ENCODE data around the gene ATP5PO.
"Not testable (repeated sequence)": the region's sequence is repeated elsewhere in the genome, so short reads cannot be mapped to it uniquely, and the experiment has no call there.

Gene ATP5PO

DNA sequence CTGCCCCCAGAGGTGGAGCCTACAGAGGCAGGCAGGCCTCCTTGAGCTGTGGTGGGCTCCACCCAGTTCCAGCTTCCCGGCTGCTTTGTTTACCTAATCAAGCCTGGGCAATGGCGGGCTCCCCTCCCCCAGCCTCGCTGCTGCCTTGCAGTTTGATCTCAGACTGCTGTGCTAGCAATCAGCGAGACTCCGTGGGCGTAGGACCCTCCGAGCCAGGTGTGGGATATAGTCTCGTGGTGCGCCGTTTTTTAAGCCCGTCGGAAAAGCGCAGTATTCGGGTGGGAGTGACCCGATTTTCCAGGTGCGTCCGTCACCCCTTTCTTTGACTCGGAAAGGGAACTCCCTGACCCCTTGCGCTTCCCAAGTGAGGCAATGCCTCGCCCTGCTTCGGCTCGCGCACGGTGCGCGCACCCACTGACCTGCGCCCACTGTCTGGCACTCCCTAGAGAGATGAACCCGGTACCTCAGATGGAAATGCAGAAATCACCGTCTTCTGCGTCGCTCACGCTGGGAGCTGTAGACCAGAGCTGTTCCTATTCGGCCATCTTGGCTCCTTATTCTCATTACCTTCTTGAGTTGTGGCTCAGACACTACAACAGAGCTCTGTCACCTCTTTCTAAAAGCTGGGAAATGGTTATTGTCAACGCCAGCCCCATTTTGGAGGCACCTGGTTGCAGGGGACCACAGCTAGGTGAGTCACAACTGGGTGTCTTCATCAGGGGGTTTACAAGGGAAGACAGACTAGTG, 15.6 kb upstream of the ATP5PO start:
- H3K4me1 Mint-ChIP-seq, ATAC-seq, H3K27me3 Mint-ChIP-seq, H3K9me3 Mint-ChIP-seq, H3K36me3 Mint-ChIP-seq: not testable (repeated sequence)
- H3K27ac Mint-ChIP-seq: peak overlapping the region; percentile 85
- peak overlapping the region; percentile 77 for H3K4me3 Mint-ChIP-seq

- not testable (repeated sequence) for H3K27me3 Mint-ChIP-seq, H3K4me3 Mint-ChIP-seq, ATAC-seq, H3K9me3 Mint-ChIP-seq, H3K36me3 Mint-ChIP-seq, H3K4me1 Mint-ChIP-seq, H3K27ac Mint-ChIP-seq
Measured at GRCh38 chr21:33926248-33926647, 10.6 kb upstream of the ATP5PO start.

- no peaks in the 10 kb centered on the region for H3K36me3 Mint-ChIP-seq
- no peaks in the 10 kb centered on the region for H3K9me3 Mint-ChIP-seq
- no peaks in the 10 kb centered on the region for H3K4me1 Mint-ChIP-seq
- no peak for ATAC-seq
- no peak overlapping the region for H3K4me3 Mint-ChIP-seq
- H3K27ac Mint-ChIP-seq: no peak overlapping the region
- H3K27me3 Mint-ChIP-seq: no peaks in the 10 kb centered on the region
Measured at GRCh38 chr21:33924766-33925100, 9.1 kb upstream of the ATP5PO start.

DNA sequence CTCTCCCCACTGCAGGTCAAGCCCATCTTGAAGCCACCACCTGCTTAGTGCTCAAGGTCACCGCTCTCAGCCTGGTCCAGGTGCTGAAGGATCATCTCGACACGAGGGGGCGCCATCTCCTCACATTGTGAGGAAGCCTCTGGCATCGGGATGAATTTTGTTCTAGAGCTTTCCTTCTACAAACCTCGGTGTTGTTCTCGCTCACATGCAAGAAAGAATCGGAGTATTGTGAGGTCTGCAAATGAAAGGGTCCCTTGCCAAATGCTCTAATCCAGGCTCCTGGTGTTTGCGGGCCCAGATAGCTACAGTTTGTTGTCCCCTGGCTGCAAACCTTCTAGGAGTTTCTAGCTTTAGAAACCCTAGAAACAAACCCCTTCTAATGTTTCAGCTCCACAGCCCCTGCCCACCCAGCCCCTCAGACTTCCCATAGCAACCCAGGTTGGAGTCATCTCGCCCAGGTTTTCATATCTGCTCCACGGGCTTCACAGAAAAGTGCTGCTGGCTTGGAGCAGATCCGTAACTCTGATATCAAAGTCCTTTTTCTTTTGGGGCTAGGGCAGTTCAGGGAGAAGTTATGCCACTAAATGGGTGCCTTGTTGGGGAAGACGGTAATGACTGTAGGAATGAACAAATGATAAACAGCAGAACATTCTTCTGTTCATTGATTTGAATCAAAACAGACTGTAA, 8.6 kb upstream of the ATP5PO start:
- no peaks in the 10 kb centered on the region for H3K36me3 Mint-ChIP-seq
- H3K27me3 Mint-ChIP-seq: no peaks in the 10 kb centered on the region
- H3K27ac Mint-ChIP-seq: no peak overlapping the region
- H3K4me3 Mint-ChIP-seq: no peak overlapping the region
- H3K4me1 Mint-ChIP-seq: no peaks in the 10 kb centered on the region
- H3K9me3 Mint-ChIP-seq: no peaks in the 10 kb centered on the region
- peak; percentile 94 for ATAC-seq

- no peak overlapping the region for H3K27ac Mint-ChIP-seq
- peaks cover 13% of the 10 kb centered on the region for H3K36me3 Mint-ChIP-seq
- no peak overlapping the region for H3K4me3 Mint-ChIP-seq
- H3K27me3 Mint-ChIP-seq: no peaks in the 10 kb centered on the region
- H3K9me3 Mint-ChIP-seq: no peaks in the 10 kb centered on the region
- H3K4me1 Mint-ChIP-seq: peaks cover 37% of the 10 kb centered on the region
- ATAC-seq: no peak
Measured at GRCh38 chr21:33917421-33917820, 1.8 kb upstream of the ATP5PO start.

- Mint-ChIP-seq H3K36me3 (peaks cover 16% of the 10 kb centered on the region), H3K9me3 (no peaks in the 10 kb centered on the region), H3K27me3 (no peaks in the 10 kb centered on the region), H3K4me3 (peak overlapping the region; percentile 100), H3K27ac (peak overlapping the region; percentile 96), H3K4me1 (peaks cover 37% of the 10 kb centered on the region)
- no peak for ATAC-seq
Measured at GRCh38 chr21:33916200-33916567, 580 bp upstream of the ATP5PO start.

DNA sequence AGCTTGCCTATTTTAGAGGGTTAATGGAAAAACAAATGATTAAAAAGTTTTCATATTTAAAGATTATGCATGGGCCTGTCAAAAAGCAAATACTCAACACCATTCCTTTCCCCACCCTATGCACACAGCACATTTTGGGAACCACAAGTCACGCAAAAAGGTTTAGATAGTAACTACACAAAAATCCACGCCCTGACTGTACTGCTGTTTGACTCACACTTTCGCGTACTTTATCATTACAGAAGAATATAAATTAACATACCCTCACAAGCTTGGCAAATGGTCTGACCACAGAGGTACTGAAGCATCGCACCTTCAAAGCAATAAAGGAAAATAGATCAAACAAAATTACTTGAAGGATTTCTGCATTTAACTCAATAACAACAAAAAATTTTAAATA, 1.4 kb downstream of the ATP5PO start:
- ATAC-seq: no peak

GRCh38 chr21:33909756-33910155, 5.8 kb downstream of the ATP5PO start:
- Mint-ChIP-seq H3K36me3 (peaks cover 53% of the 10 kb centered on the region), H3K27ac (no peak overlapping the region), H3K9me3 (no peaks in the 10 kb centered on the region), H3K4me1 (peaks cover 19% of the 10 kb centered on the region), H3K27me3 (no peaks in the 10 kb centered on the region), H3K4me3 (no peak overlapping the region)
- no peak for ATAC-seq

More for the DNA sequence above, 1.4 kb downstream of the ATP5PO start:
- peaks cover 31% of the 10 kb centered on the region for H3K36me3 Mint-ChIP-seq
- H3K4me3 Mint-ChIP-seq: peak overlapping the region; percentile 59
- no peaks in the 10 kb centered on the region for H3K27me3 Mint-ChIP-seq
- H3K4me1 Mint-ChIP-seq: peaks cover 37% of the 10 kb centered on the region
- H3K9me3 Mint-ChIP-seq: no peaks in the 10 kb centered on the region
- H3K27ac Mint-ChIP-seq: peak overlapping the region; percentile 96

DNA sequence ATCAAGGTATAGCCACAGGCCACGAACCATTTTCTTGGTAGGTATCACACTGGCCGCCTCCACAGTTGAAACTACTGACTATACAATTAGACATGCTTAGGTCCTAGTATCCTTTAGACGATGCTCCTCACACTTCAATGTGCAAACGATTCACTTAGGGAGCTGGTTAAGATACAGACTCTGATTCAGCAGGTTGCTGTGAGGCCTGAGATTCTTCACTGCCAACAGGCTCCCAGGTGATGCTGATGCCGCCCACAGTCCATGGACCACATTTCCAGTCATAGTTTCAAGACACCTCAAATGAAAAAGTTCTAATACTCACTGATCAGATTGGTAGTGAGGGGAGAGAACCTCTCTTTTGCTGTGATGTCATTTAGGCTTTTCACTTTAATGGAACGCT, 6.8 kb downstream of the ATP5PO start:
- Mint-ChIP-seq H3K9me3 (no peaks in the 10 kb centered on the region), H3K36me3 (peaks cover 63% of the 10 kb centered on the region), H3K4me1 (peaks cover 9% of the 10 kb centered on the region), H3K27ac (no peak overlapping the region), H3K4me3 (no peak overlapping the region), H3K27me3 (no peaks in the 10 kb centered on the region)
- no peak for ATAC-seq

- Mint-ChIP-seq H3K9me3 (no peaks in the 10 kb centered on the region), H3K27me3 (no peaks in the 10 kb centered on the region), H3K36me3 (peaks cover 67% of the 10 kb centered on the region), H3K27ac (no peak overlapping the region), H3K4me1 (no peaks in the 10 kb centered on the region), H3K4me3 (no peak overlapping the region)
- no peak for ATAC-seq
Measured at GRCh38 chr21:33904041-33904440, 11.6 kb downstream of the ATP5PO start.

DNA sequence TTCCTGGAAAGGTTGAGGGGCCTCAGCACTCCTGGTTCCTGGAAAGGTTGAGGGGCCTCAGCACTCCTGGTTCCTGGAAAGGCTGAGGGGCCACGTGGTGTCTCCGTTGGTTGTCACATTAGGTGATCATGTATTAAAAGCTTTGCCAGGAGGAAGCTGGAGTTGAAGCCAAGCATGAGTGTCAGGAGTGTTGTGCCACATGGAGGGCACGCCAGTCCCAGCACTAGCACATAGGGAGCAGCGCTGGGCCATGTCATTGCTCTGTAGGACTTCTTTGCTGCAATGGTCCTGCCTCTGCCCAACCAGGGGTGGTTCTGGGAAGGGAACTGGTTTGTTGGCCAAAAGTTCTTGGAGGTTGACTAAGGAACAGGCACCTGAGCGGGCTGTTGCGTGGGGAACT, 13.3 kb downstream of the ATP5PO start:
- Mint-ChIP-seq H3K27me3 (no peaks in the 10 kb centered on the region), H3K36me3 (peaks cover 59% of the 10 kb centered on the region), H3K4me1 (no peaks in the 10 kb centered on the region), H3K9me3 (no peaks in the 10 kb centered on the region), H3K4me3 (no peak overlapping the region), H3K27ac (no peak overlapping the region)
- no peak for ATAC-seq

- Mint-ChIP-seq H3K27ac (no peak overlapping the region), H3K36me3 (peaks cover 52% of the 10 kb centered on the region), H3K4me3 (no peak overlapping the region), H3K9me3 (no peaks in the 10 kb centered on the region), H3K4me1 (no peaks in the 10 kb centered on the region), H3K27me3 (no peaks in the 10 kb centered on the region)
- ATAC-seq: no peak
Measured at GRCh38 chr21:33901412-33902288, 14.0 kb downstream of the ATP5PO start.

GRCh38 chr21:33899199-33899598, 16.4 kb downstream of the ATP5PO start:
- Mint-ChIP-seq H3K27ac (no peak overlapping the region), H3K36me3 (peaks cover 36% of the 10 kb centered on the region), H3K27me3 (peaks cover 12% of the 10 kb centered on the region), H3K9me3 (no peaks in the 10 kb centered on the region), H3K4me1 (peaks cover 10% of the 10 kb centered on the region), H3K4me3 (no peak overlapping the region)
- ATAC-seq: no peak

- Mint-ChIP-seq H3K9me3 (no peaks in the 10 kb centered on the region), H3K27ac (no peak overlapping the region), H3K36me3 (peaks cover 31% of the 10 kb centered on the region), H3K4me1 (peaks cover 10% of the 10 kb centered on the region), H3K27me3 (peaks cover 12% of the 10 kb centered on the region), H3K4me3 (no peak overlapping the region)
- ATAC-seq: no peak
Measured at GRCh38 chr21:33898586-33898985, 17.0 kb downstream of the ATP5PO start.

DNA sequence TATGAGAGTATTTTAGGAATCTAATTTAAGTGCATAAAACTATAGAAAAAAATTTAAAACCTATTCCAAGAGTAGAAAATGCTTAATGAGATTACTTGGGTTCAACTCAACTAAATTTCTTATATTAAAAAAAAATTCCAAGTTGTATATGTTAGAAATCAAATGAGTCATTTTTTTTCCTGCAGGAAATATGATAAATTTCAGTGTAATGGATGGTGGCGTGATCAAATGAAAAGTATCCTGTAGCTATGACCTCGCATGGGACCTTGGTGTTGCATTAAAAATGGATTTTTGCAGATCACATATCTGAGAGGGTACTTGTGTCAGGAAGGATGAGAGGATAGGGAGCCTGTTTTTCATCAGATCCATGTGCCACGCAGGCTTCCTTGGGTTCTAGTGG, 17.9 kb downstream of the ATP5PO start:
- Mint-ChIP-seq H3K4me1 (peaks cover 10% of the 10 kb centered on the region), H3K36me3 (peaks cover 23% of the 10 kb centered on the region), H3K27ac (no peak overlapping the region), H3K4me3 (no peak overlapping the region), H3K27me3 (peaks cover 12% of the 10 kb centered on the region), H3K9me3 (no peaks in the 10 kb centered on the region)
- no peak for ATAC-seq
